Endodermal cell (in vitro differentiated cells): ENCODE data around the gene BCL6. TPM values are rescaled to one million over a fixed set of nuclear protein-coding genes. Genes with fewer than 3 reads are reported as not detected.

ENCODE experiments used
- DNase-seq: peaks from one replicate; pipeline ENCODE4 v3.0.0-alpha.2; 2017
- H3K27ac ChIP-seq: 2 replicates; pipeline ENCODE4 v1.5.1; 2013; ENCODE audit warnings: mild to moderate bottlenecking, low read depth, low read length, moderate library complexity
- H3K27me3 ChIP-seq: 2 replicates; pipeline ENCODE4 v1.6.1; 2013; ENCODE audit warnings: mild to moderate bottlenecking, low read length, moderate library complexity; ENCODE audit not compliant: insufficient read depth, control insufficient read depth, poor library complexity, severe bottlenecking
- H3K36me3 ChIP-seq: 2 replicates; pipeline ENCODE4 v1.7.0; 2013; ENCODE audit warnings: mild to moderate bottlenecking, low read length, moderate library complexity; ENCODE audit not compliant: control insufficient read depth, insufficient read depth
- H3K4me1 ChIP-seq: one replicate; pipeline ENCODE4 v1.7.0; 2013; ENCODE audit warnings: low read length; ENCODE audit not compliant: control insufficient read depth, insufficient read depth
- H3K4me3 ChIP-seq: 2 replicates; pipeline ENCODE4 v1.5.1; 2013; ENCODE audit warnings: mild to moderate bottlenecking, low read length, moderate library complexity
- H3K9ac ChIP-seq: 2 replicates; pipeline ENCODE4 v1.6.1; 2013; ENCODE audit warnings: mild to moderate bottlenecking, low read length, moderate library complexity; ENCODE audit not compliant: poor library complexity, severe bottlenecking; ENCODE audit errors: extremely low read depth
- H3K9me3 ChIP-seq: 2 replicates; pipeline ENCODE4 v1.6.1; 2013; ENCODE audit warnings: mild to moderate bottlenecking, low read length, moderate library complexity; ENCODE audit not compliant: control insufficient read depth
- H3K27ac Mint-ChIP-seq: 2 replicates; pipeline ENCODE4 v1.8.0; 2020; ENCODE audit warnings: mixed read lengths
- H3K27me3 Mint-ChIP-seq: 2 replicates; pipeline ENCODE4 v1.8.0; 2021; ENCODE audit warnings: mild to moderate bottlenecking, mixed read lengths; ENCODE audit not compliant: insufficient read depth
- H3K36me3 Mint-ChIP-seq: 2 replicates; pipeline ENCODE4 v1.8.0; 2020; ENCODE audit warnings: low read depth, mixed read lengths
- H3K4me1 Mint-ChIP-seq: 2 replicates; pipeline ENCODE4 v1.8.0; 2020; ENCODE audit warnings: mixed read lengths
- H3K4me3 Mint-ChIP-seq: 2 replicates; pipeline ENCODE4 v1.8.0; 2020; ENCODE audit warnings: mild to moderate bottlenecking, moderate library complexity, mixed read lengths
- H3K9me3 Mint-ChIP-seq: 2 replicates; pipeline ENCODE4 v1.8.0; 2020; ENCODE audit warnings: mild to moderate bottlenecking, mixed read lengths
- WGBS, 2 experiments: methylation state at CpG; one replicate each; pipeline versions ENCODE4 v1.1.5 to v1.1.7; 2013; ENCODE audit warnings: missing lambda C conversion rate in 2 of 2, mixed read lengths in 1 of 2; ENCODE audit not compliant: insufficient coverage in 1 of 2, insufficient read length in 1 of 2; 5-methylcytosine and 5-hydroxymethylcytosine counted together
- total RNA-seq, 2 donors: library from RNA; stranded (reverse); fragmentation: NEBNext Ultra II Directional in 1 of 2; extraction: Animal tissue kit (Norgen Biotek cat#: 25700) in 1 of 2; gene quantifications; 2 replicates in 1 of 2; 3 replicates in 1 of 2; pipeline ENCODE4 v1.2.1, GENCODE V29; 2021
- TF ChIP-seq, protein P1 (sequence below): fragments of 200-600 bp; sonication (generic); conservative IDR thresholded peaks from 2 replicates; pipeline ENCODE4 v1.5.0; 2021; ENCODE audit warnings: antibody characterized with exemption, mild to moderate bottlenecking

Gene BCL6
- total RNA-seq, 2 donors from 2014 or later = 3.8 to 3.9 TPM

DNA sequence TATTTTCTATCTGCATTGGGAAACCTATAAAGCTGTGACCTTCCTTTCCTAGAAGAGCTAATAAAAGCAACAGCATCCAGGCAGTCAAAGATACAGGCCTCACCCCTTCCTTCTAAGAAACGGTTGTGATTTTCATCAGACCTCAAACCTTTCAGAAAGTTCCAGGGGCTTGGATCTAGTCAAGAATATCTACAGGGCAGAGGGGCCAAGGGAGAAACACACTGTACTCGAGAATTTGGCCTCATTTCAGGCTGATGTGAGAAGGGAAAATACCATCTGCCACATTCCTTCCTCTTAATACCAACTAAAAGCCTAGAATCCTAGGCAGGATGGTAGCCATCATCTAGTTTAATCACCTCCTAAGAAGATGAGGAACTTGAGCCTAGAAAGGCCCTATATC is 24.5 kb upstream of the BCL6 start:
- Mint-ChIP-seq H3K4me3 (no peak overlapping the region), H3K4me1 (peaks cover 13% of the 10 kb centered on the region), H3K27ac (no peak overlapping the region), H3K27me3 (peaks cover 20% of the 10 kb centered on the region), H3K9me3 (no peaks in the 10 kb centered on the region), H3K36me3 (no peaks in the 10 kb centered on the region)
- no peaks in the 10 kb centered on the region for H3K4me1 ChIP-seq
- no peak overlapping the region for H3K4me3 ChIP-seq
- no peak overlapping the region for H3K27ac ChIP-seq
- DNase-seq = no peak
- no peaks in the 10 kb centered on the region for H3K36me3 ChIP-seq
- H3K27me3 ChIP-seq = peaks cover 14% of the 10 kb centered on the region
- 70 to 83% methylated on average over 2 of the region's 2 CpGs for WGBS, 2 experiments
- TF ChIP-seq, protein P1, sequence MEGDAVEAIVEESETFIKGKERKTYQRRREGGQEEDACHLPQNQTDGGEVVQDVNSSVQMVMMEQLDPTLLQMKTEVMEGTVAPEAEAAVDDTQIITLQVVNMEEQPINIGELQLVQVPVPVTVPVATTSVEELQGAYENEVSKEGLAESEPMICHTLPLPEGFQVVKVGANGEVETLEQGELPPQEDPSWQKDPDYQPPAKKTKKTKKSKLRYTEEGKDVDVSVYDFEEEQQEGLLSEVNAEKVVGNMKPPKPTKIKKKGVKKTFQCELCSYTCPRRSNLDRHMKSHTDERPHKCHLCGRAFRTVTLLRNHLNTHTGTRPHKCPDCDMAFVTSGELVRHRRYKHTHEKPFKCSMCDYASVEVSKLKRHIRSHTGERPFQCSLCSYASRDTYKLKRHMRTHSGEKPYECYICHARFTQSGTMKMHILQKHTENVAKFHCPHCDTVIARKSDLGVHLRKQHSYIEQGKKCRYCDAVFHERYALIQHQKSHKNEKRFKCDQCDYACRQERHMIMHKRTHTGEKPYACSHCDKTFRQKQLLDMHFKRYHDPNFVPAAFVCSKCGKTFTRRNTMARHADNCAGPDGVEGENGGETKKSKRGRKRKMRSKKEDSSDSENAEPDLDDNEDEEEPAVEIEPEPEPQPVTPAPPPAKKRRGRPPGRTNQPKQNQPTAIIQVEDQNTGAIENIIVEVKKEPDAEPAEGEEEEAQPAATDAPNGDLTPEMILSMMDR = no peak
- no peak overlapping the region for H3K9ac ChIP-seq
- no peaks in the 10 kb centered on the region for H3K9me3 ChIP-seq

DNA sequence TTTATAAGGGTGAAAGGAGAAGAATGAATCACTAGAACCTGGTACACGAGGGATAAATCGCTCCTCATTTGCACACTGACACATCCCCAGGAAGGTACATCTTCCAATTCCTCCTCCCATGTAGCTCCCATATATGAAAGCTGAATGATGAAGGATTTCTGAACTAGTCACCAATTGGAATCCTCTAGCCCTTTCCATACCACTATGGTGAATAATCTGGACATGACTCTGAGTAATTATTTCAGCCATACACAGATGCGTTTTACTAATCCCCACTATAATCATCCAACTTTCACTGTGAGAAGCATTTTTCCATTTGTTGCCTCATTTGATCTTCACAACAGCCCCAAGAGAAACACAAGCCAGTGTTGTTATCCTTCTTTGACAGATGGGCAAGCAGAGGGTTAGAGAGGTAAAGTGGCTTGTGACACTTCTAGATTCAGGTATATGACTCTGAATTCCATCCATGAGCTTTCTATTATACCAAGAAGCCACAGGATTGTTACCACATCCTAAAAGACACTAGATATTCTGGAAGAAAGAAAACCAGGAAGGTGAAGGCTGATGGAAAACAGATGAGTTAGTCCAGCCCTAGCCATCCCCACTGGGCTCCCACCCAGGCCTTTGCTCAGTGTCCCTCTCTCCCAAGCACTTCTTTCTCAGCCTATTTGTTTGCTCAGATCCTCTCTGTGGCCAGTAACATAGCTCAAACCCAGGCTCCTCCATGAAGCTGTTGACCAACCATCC is 22.2 kb upstream of the BCL6 start:
- H3K27ac Mint-ChIP-seq = no peak overlapping the region
- H3K4me3 Mint-ChIP-seq = no peak overlapping the region
- peaks cover 11% of the 10 kb centered on the region for H3K4me1 ChIP-seq
- H3K27ac ChIP-seq = no peak overlapping the region
- H3K4me1 Mint-ChIP-seq = peaks cover 26% of the 10 kb centered on the region
- peaks cover 21% of the 10 kb centered on the region for H3K27me3 Mint-ChIP-seq
- peaks cover 17% of the 10 kb centered on the region for H3K27me3 ChIP-seq
- H3K4me3 ChIP-seq = no peak overlapping the region
- H3K9ac ChIP-seq = no peak overlapping the region
- H3K36me3 Mint-ChIP-seq = no peaks in the 10 kb centered on the region
- TF ChIP-seq, protein P1 = no peak
- no peaks in the 10 kb centered on the region for H3K9me3 Mint-ChIP-seq
- DNase-seq = no peak
- WGBS, 2 experiments = 96 to 100% methylated on average over 1 to 3 of the region's 3 CpGs
- H3K9me3 ChIP-seq = no peaks in the 10 kb centered on the region
- H3K36me3 ChIP-seq = no peaks in the 10 kb centered on the region

DNA sequence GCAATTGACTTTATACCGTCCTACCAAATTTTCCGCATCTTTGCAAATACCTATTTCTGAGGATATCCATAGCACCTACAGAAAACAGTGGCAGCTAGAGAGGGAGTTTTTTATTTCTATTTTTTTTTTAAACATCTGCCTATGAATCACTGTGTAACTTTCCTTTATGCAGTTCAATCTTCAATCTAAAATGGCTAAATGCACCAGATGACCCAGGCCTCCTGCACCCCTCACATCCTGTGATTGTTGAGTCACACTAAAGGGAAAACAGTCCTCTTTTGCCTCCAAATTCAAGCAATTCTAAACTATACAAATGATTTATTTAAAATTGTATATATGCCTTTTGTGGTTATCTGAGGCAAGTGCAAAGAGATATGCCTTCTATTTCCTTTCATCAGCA is 20.1 kb upstream of the BCL6 start:
- TF ChIP-seq, protein P1 = no peak
- no peaks in the 10 kb centered on the region for H3K9me3 ChIP-seq
- no peaks in the 10 kb centered on the region for H3K36me3 ChIP-seq
- no peak overlapping the region for H3K4me3 ChIP-seq
- H3K27ac ChIP-seq = no peak overlapping the region
- no peak overlapping the region for H3K9ac ChIP-seq
- Mint-ChIP-seq H3K27me3 (peaks cover 34% of the 10 kb centered on the region), H3K9me3 (no peaks in the 10 kb centered on the region), H3K4me3 (no peak overlapping the region), H3K27ac (no peak overlapping the region), H3K36me3 (no peaks in the 10 kb centered on the region), H3K4me1 (peaks cover 37% of the 10 kb centered on the region)
- no peak for DNase-seq
- WGBS, 2 experiments = 100% methylated on average over 2 of the region's 2 CpGs; no CpG with 5 or more reads in 1 of the 2 experiments
- H3K27me3 ChIP-seq = peaks cover 34% of the 10 kb centered on the region
- peaks cover 11% of the 10 kb centered on the region for H3K4me1 ChIP-seq
